HL-60 (cell line): ENCODE results near the gene MOGAT1.

ENCODE experiments used
- DNase-seq, 2 experiments: peaks; one replicate each; pipeline ENCODE4 v3.0.0-alpha.2; 2010 to 2020; ENCODE audit warnings: low read depth in 1 of 2, low spot score in 1 of 2
- H3K27ac ChIP-seq: fragments of 250-450 bp; sonication (Bioruptor Pico); replicated peaks from 2 replicates; pipeline ENCODE4 v1.5.1; 2020; ENCODE audit warnings: mild to moderate bottlenecking, moderate library complexity
- H3K27me3 ChIP-seq: fragments of 250-450 bp; sonication (Bioruptor Pico); 2 replicates; pipeline ENCODE4 v1.5.1; 2021; ENCODE audit warnings: mild to moderate bottlenecking, moderate library complexity; ENCODE audit not compliant: insufficient read depth, poor library complexity, severe bottlenecking
- H3K4me3 ChIP-seq: replicated peaks from 2 replicates; pipeline ENCODE4 v1.5.1; 2011; ENCODE audit warnings: mild to moderate bottlenecking, control low read depth, low read length; ENCODE audit not compliant: insufficient read depth
- GABPA ChIP-seq: IDR thresholded peaks from 2 replicates; pipeline ENCODE4 v1.6.1; 2012; ENCODE audit warnings: low read depth
- POLR2AphosphoS5 ChIP-seq: IDR thresholded peaks from 2 replicates; pipeline ENCODE4 v1.6.1; 2012; ENCODE audit warnings: low read depth
- SPI1 ChIP-seq: IDR thresholded peaks from 2 replicates; pipeline ENCODE4 v1.6.1; 2012; ENCODE audit warnings: low read depth, mild to moderate bottlenecking, borderline replicate concordance
- TF ChIP-seq, protein P1 (sequence below): IDR thresholded peaks from one replicate; pipeline ENCODE4 v1.5.1; 2011; ENCODE audit warnings: low read length, control low read depth, inconsistent platforms; ENCODE audit not compliant: insufficient read depth
- TF ChIP-seq, protein P2 (sequence below): IDR thresholded peaks from 2 replicates; pipeline ENCODE4 v1.6.1; 2012; ENCODE audit warnings: low read depth; ENCODE audit not compliant: insufficient replicate concordance

MOGAT1 gene

DNA sequence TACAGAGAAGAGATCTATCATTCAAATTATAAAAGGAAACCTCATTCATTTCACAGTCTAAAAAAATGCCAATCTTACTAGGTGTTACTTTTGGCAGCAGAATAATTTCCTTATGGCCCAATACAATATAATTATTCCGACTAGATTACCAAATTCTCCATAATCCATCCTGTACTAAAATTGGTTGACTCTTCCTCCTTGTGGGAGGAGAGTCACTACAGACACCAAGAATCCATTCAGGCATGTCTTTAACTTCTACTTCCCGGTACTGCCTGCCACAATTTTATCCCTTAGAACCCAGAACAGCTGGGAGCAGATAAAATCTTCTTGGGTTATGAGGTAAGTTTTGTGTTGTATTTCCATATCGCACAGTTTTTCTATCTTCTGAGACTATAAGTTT, 25.4 kb upstream of the MOGAT1 start:
- no peak for DNase-seq
- H3K27me3 ChIP-seq = no peaks in the 10 kb centered on the region
- H3K4me3 ChIP-seq = no peak overlapping the region
- no peak overlapping the region for H3K27ac ChIP-seq
- TF ChIP-seq, protein P1, sequence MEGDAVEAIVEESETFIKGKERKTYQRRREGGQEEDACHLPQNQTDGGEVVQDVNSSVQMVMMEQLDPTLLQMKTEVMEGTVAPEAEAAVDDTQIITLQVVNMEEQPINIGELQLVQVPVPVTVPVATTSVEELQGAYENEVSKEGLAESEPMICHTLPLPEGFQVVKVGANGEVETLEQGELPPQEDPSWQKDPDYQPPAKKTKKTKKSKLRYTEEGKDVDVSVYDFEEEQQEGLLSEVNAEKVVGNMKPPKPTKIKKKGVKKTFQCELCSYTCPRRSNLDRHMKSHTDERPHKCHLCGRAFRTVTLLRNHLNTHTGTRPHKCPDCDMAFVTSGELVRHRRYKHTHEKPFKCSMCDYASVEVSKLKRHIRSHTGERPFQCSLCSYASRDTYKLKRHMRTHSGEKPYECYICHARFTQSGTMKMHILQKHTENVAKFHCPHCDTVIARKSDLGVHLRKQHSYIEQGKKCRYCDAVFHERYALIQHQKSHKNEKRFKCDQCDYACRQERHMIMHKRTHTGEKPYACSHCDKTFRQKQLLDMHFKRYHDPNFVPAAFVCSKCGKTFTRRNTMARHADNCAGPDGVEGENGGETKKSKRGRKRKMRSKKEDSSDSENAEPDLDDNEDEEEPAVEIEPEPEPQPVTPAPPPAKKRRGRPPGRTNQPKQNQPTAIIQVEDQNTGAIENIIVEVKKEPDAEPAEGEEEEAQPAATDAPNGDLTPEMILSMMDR = no peak
- TF ChIP-seq POLR2AphosphoS5 (no peak), SPI1 (no peak), GABPA (no peak)
- TF ChIP-seq, protein P2, sequence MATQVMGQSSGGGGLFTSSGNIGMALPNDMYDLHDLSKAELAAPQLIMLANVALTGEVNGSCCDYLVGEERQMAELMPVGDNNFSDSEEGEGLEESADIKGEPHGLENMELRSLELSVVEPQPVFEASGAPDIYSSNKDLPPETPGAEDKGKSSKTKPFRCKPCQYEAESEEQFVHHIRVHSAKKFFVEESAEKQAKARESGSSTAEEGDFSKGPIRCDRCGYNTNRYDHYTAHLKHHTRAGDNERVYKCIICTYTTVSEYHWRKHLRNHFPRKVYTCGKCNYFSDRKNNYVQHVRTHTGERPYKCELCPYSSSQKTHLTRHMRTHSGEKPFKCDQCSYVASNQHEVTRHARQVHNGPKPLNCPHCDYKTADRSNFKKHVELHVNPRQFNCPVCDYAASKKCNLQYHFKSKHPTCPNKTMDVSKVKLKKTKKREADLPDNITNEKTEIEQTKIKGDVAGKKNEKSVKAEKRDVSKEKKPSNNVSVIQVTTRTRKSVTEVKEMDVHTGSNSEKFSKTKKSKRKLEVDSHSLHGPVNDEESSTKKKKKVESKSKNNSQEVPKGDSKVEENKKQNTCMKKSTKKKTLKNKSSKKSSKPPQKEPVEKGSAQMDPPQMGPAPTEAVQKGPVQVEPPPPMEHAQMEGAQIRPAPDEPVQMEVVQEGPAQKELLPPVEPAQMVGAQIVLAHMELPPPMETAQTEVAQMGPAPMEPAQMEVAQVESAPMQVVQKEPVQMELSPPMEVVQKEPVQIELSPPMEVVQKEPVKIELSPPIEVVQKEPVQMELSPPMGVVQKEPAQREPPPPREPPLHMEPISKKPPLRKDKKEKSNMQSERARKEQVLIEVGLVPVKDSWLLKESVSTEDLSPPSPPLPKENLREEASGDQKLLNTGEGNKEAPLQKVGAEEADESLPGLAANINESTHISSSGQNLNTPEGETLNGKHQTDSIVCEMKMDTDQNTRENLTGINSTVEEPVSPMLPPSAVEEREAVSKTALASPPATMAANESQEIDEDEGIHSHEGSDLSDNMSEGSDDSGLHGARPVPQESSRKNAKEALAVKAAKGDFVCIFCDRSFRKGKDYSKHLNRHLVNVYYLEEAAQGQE = no peak

DNA sequence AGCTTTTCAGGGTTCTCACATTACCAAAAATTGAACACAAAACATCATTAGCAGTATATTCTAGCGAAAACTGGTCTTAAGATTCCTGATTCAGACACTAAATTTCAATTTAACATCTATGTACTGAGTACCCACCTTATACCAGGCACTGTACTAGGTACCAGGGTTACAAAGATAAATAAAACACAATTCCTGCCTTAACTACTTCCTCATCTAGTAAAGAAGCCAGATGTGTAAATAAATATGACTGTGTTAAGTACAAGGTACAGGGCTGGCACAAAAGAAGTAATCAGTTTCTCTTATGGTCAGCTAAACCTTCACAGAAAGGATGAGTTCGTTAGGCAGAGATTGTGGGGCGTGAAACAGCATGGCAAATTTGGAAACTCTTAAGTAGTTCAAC, 21.7 kb upstream of the MOGAT1 start:
- no peak for DNase-seq
- Histone ChIP-seq H3K27me3 (no peaks in the 10 kb centered on the region), H3K27ac (no peak overlapping the region), H3K4me3 (no peak overlapping the region)
- TF ChIP-seq, protein P2 = no peak
- TF ChIP-seq SPI1 (no peak), POLR2AphosphoS5 (no peak)
- TF ChIP-seq, protein P1 = no peak

DNA sequence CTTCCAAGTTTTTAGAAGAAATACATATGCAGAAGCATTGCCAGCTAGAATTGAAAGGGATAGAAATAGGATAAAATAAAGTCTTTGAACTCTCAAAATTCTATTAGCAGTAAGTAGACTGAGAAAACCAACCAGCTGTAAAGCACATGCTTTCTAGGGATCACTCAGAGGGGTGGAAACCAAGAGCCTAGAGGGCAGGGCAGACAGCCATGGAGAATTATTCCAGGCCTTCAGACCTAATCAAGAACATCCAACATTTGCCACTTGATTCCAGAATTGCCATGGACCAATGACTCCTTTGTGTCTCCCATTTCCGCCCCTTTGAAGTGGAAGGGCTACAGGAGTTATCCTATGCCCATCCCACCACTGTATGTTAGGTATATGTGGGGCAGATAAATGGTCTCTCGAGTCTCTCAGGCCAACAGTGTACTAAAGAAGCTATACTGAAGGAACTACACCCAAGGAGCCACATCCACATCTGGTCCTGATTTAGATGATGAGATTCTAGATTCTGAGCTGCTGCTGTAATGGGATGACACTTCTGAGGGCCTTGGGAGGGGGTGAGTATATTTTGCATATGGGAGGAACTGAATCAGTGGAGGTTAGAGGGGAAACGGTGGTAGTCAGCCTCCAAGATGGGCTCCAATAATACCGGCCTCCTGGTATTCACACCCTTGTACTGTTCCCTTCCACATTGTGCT, 19.6 kb upstream of the MOGAT1 start:
- no peak for DNase-seq
- Histone ChIP-seq H3K27me3 (no peaks in the 10 kb centered on the region), H3K4me3 (no peak overlapping the region), H3K27ac (no peak overlapping the region)
- TF ChIP-seq POLR2AphosphoS5 = no peak
- TF ChIP-seq, protein P2 = no peak
- TF ChIP-seq GABPA = no peak
- TF ChIP-seq, protein P1 = no peak
- no peak for TF ChIP-seq SPI1
